HEK293 (cell line): ENCODE results near the gene SLC12A1.

Experiments used
- CTCF ChIA-PET: fragments of 350-600 bp; formaldehyde crosslinking; extraction: SDS; loops from one replicate; lab custom pipeline; 2021; ENCODE audit warnings: antibody characterized with exemption; lab: Yijun Ruan, JAX
- POLR2A ChIA-PET: fragments of 300-600 bp; formaldehyde crosslinking; extraction: SDS; loops from one replicate; lab custom pipeline; 2020; ENCODE audit warnings: antibody characterized with exemption, inconsistent platforms; lab: Yijun Ruan, JAX
- H3K27ac ChIP-seq: fragments of 200-500 bp; sonication (Bioruptor generic); 2 replicates; pipeline ENCODE4 v1.5.1; 2014; ENCODE audit warnings: low read depth, low read length, control low read depth, inconsistent platforms; ENCODE audit errors: extremely low read depth
- H3K36me3 ChIP-seq, 2 experiments: fragments of 200-500 bp in 1 of 2; sonication (Bioruptor generic) in 1 of 2; 1 replicate in 1 of 2; 2 replicates in 1 of 2; pipeline ENCODE4 v1.5.1; 2014 to 2017; ENCODE audit warnings: inconsistent platforms in 2 of 2, low read length in 2 of 2; ENCODE audit not compliant: control insufficient read depth in 2 of 2, insufficient read depth in 1 of 2
- H3K4me1 ChIP-seq: fragments of 200-500 bp; sonication (Bioruptor generic); 2 replicates; pipeline ENCODE4 v1.5.1; 2014; ENCODE audit warnings: mild to moderate bottlenecking, low read length, inconsistent platforms; ENCODE audit not compliant: control insufficient read depth, insufficient read depth
- H3K4me3 ChIP-seq: 2 replicates; pipeline ENCODE4 v1.5.1; 2011; ENCODE audit warnings: low read depth, mild to moderate bottlenecking, control low read depth, low read length, moderate library complexity
- H3K9me3 ChIP-seq: fragments of 200-500 bp; sonication (Bioruptor generic); 2 replicates; pipeline ENCODE4 v1.5.1; 2014; ENCODE audit warnings: low read depth, low read length, inconsistent platforms; ENCODE audit not compliant: control insufficient read depth, insufficient read depth
- KLF8 ChIP-seq: fragments of 450-650 bp; formaldehyde crosslinking; IDR thresholded peaks from 2 replicates; pipeline ENCODE4 v1.5.1; 2016; ENCODE audit warnings: missing biosample characterization, missing genetic modification characterization
- MEIS1 ChIP-seq: sonication (generic); formaldehyde crosslinking; IDR thresholded peaks from 2 replicates; pipeline ENCODE4 v1.8.1; 2022; ENCODE audit warnings: missing genetic modification reagents, mild to moderate bottlenecking, borderline replicate concordance
- PATZ1 ChIP-seq: fragments of 450-650 bp; formaldehyde crosslinking; IDR thresholded peaks from 2 replicates; pipeline ENCODE4 v1.5.1; 2016; ENCODE audit warnings: missing biosample characterization, missing genetic modification characterization
- PRDM4 ChIP-seq: fragments of 450-650 bp; formaldehyde crosslinking; IDR thresholded peaks from 2 replicates; pipeline ENCODE4 v1.5.1; 2017; ENCODE audit warnings: missing biosample characterization, missing genetic modification characterization
- REST ChIP-seq: fragments of 450-650 bp; formaldehyde crosslinking; IDR thresholded peaks from 2 replicates; pipeline ENCODE4 v1.5.1; 2016; ENCODE audit warnings: missing biosample characterization, missing genetic modification characterization
- TCF7L2 ChIP-seq: IDR thresholded peaks from 2 replicates; pipeline ENCODE4 v1.6.1; 2011; ENCODE audit warnings: low read depth, mild to moderate bottlenecking, inconsistent platforms, low read length, moderate library complexity, borderline replicate concordance
- TRIM28 ChIP-seq: IDR thresholded peaks from 2 replicates; pipeline ENCODE4 v1.6.1; 2011; ENCODE audit warnings: low read length, control low read depth, borderline replicate concordance
- ZFP41 ChIP-seq: fragments of 450-650 bp; formaldehyde crosslinking; IDR thresholded peaks from 2 replicates; pipeline ENCODE4 v1.5.1; 2016; ENCODE audit warnings: missing biosample characterization, missing genetic modification characterization, borderline replicate concordance
- ZFP69B ChIP-seq: fragments of 450-650 bp; formaldehyde crosslinking; IDR thresholded peaks from 2 replicates; pipeline ENCODE4 v1.5.1; 2016; ENCODE audit warnings: missing biosample characterization, missing genetic modification characterization
- ZNF140 ChIP-seq: fragments of 450-650 bp; formaldehyde crosslinking; IDR thresholded peaks from 2 replicates; pipeline ENCODE4 v1.5.1; 2016; ENCODE audit warnings: missing biosample characterization, missing genetic modification characterization
- ZNF157 ChIP-seq: fragments of 450-650 bp; formaldehyde crosslinking; IDR thresholded peaks from 2 replicates; pipeline ENCODE4 v1.5.1; 2016; ENCODE audit warnings: missing biosample characterization, missing genetic modification characterization
- ZNF169 ChIP-seq: fragments of 450-650 bp; formaldehyde crosslinking; IDR thresholded peaks from 2 replicates; pipeline ENCODE4 v1.5.1; 2016; ENCODE audit warnings: missing biosample characterization, missing genetic modification characterization
- ZNF18 ChIP-seq: fragments of 450-650 bp; formaldehyde crosslinking; IDR thresholded peaks from 2 replicates; pipeline ENCODE4 v1.5.1; 2016; ENCODE audit warnings: missing biosample characterization, missing genetic modification characterization
- ZNF473 ChIP-seq: fragments of 450-650 bp; formaldehyde crosslinking; IDR thresholded peaks from 2 replicates; pipeline ENCODE4 v1.5.1; 2017; ENCODE audit warnings: missing biosample characterization, missing genetic modification characterization
- ZNF544 ChIP-seq: fragments of 450-650 bp; formaldehyde crosslinking; IDR thresholded peaks from 2 replicates; pipeline ENCODE4 v1.5.0; 2017; ENCODE audit warnings: missing biosample characterization, missing genetic modification characterization
- ZNF549 ChIP-seq: fragments of 450-650 bp; IDR thresholded peaks from 2 replicates; pipeline ENCODE4 v1.5.1; 2018; ENCODE audit warnings: missing biosample characterization, missing genetic modification characterization, mild to moderate bottlenecking, inconsistent platforms, moderate library complexity
- ZXDB ChIP-seq: fragments of 450-650 bp; formaldehyde crosslinking; IDR thresholded peaks from 2 replicates; pipeline ENCODE4 v1.5.1; 2016; ENCODE audit warnings: missing biosample characterization, missing genetic modification characterization
- TF ChIP-seq, protein P1 (sequence below): fragments of 450-650 bp; formaldehyde crosslinking; IDR thresholded peaks from 2 replicates; pipeline ENCODE4 v1.5.1; 2016; ENCODE audit warnings: missing biosample characterization, missing genetic modification characterization

SLC12A1 gene

DNA sequence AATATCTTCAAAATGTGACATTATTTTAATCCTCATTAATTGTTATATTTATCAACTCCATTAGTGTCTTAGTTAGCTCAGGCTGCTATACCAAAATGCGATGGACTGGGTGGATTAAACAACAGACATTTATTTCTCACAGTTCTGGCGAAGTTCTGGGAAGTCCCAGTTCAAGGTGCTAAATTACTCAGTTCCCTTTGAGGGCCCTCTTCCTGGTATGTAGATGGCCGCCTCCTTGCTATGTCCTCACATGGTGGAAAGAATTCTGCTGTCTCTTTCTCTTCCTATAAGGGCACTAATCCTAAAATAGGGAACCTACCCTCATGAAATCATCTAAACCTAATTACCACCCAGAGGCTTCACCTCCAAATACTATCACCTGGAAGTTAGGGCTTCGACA lies 86.4 kb downstream of the SLC12A1 start (continued):
- no peak for TF ChIP-seq ZNF18 (tag by site-specific recombination)
- TF ChIP-seq, all 188 proteins: peak for 0

GRCh38 chr15:48297668-48298067 lies 91.6 kb downstream of the SLC12A1 start:
- CTCF ChIA-PET: interaction anchor here (1.4 kb wide), 1 partner anchor 12 kb away, joined by 4 read pairs; no protein-coding TSS in a partner anchor
- POLR2A ChIA-PET: no interaction called here

GRCh38 chr15:48298914-48299313 lies 92.8 kb downstream of the SLC12A1 start:
- POLR2A ChIA-PET: no interaction called here
- Histone ChIP-seq H3K4me1 (no peaks in the 10 kb centered on the region), H3K4me3 (no peak overlapping the region), H3K27ac (no peak overlapping the region), H3K36me3 (no peaks in the 10 kb centered on the region), H3K9me3 (no peaks in the 10 kb centered on the region)
- CTCF ChIA-PET: interaction anchor here (1.9 kb wide), 1 partner anchor 12 kb away, joined by 8 read pairs; no protein-coding TSS in a partner anchor
- TF ChIP-seq ZNF140 (no peak), ZFP41 (tag by site-specific recombination) (no peak), ZNF549 (tag by site-specific recombination) (no peak), ZFP69B (tag by site-specific recombination) (no peak), REST (tag by site-specific recombination) (no peak), ZNF473 (no peak), MEIS1 (CRISPR knock-in tag) (no peak), ZNF157 (tag by site-specific recombination) (no peak), ZNF169 (tag by site-specific recombination) (no peak)
- TF ChIP-seq, protein P1, sequence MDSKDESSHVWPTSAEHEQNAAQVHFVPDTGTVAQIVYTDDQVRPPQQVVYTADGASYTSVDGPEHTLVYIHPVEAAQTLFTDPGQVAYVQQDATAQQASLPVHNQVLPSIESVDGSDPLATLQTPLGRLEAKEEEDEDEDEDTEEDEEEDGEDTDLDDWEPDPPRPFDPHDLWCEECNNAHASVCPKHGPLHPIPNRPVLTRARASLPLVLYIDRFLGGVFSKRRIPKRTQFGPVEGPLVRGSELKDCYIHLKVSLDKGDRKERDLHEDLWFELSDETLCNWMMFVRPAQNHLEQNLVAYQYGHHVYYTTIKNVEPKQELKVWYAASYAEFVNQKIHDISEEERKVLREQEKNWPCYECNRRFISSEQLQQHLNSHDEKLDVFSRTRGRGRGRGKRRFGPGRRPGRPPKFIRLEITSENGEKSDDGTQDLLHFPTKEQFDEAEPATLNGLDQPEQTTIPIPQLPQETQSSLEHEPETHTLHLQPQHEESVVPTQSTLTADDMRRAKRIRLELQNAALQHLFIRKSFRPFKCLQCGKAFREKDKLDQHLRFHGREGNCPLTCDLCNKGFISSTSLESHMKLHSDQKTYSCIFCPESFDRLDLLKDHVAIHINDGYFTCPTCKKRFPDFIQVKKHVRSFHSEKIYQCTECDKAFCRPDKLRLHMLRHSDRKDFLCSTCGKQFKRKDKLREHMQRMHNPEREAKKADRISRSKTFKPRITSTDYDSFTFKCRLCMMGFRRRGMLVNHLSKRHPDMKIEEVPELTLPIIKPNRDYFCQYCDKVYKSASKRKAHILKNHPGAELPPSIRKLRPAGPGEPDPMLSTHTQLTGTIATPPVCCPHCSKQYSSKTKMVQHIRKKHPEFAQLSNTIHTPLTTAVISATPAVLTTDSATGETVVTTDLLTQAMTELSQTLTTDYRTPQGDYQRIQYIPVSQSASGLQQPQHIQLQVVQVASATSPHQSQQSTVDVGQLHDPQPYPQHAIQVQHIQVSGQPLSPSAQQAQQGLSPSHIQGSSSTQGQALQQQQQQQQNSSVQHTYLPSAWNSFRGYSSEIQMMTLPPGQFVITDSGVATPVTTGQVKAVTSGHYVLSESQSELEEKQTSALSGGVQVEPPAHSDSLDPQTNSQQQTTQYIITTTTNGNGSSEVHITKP (tag by site-specific recombination): no peak

More at GRCh38 chr15:48297668-48298067, 91.6 kb downstream of the SLC12A1 start:
- TF ChIP-seq ZXDB: no peak
- TF ChIP-seq TRIM28: no peak
- no peak for TF ChIP-seq PRDM4
- no peak for TF ChIP-seq ZNF544 (tag by site-specific recombination)
- TF ChIP-seq KLF8: no peak
- TF ChIP-seq PATZ1 (tag by site-specific recombination): no peak
- no peak for TF ChIP-seq TCF7L2
- no peaks in the 10 kb centered on the region for H3K36me3 ChIP-seq
- H3K4me1 ChIP-seq: no peaks in the 10 kb centered on the region
- H3K4me3 ChIP-seq: no peak overlapping the region
- no peak overlapping the region for H3K27ac ChIP-seq
- no peaks in the 10 kb centered on the region for H3K9me3 ChIP-seq
